Measurements from ENCODE around the gene SMG1.
"Not testable (repeated sequence)": the region's sequence is repeated elsewhere in the genome, so short reads cannot be mapped to it uniquely, and the experiment has no call there.

Gene SMG1

GRCh38 chr16:18925986-18926865 is at the start of gene SMG1:
Gene SMG1 (minus strand): TSS chr16:18926408. CDS start chr16:18926041, 367 bp downstream.
- DNase-seq (ENCODE audit: low read depth in 2 of 2), result peak; percentile 89 to 92

GRCh38 chr16:18975109-18975508 is 48.9 kb upstream of the SMG1 start:
- no peak for DNase-seq (ENCODE audit: low read depth in 2 of 2)

- no peak for DNase-seq (ENCODE audit: low read depth in 2 of 2)
Observed at GRCh38 chr16:18969855-18970240, 43.6 kb upstream of the SMG1 start.

GRCh38 chr16:18969050-18969854 is 43.0 kb upstream of the SMG1 start:
- DNase-seq (ENCODE audit: low read depth in 2 of 2), result peak; percentile 65 to 76

- no peak for DNase-seq (ENCODE audit: low read depth in 2 of 2)
Observed at GRCh38 chr16:18966791-18967190, 40.6 kb upstream of the SMG1 start.

GRCh38 chr16:18965555-18965954 is 39.3 kb upstream of the SMG1 start:
- no peak for DNase-seq (ENCODE audit: low read depth in 2 of 2)

GRCh38 chr16:18959031-18959505 is 32.9 kb upstream of the SMG1 start:
- no peak for DNase-seq (ENCODE audit: low read depth in 2 of 2)

- DNase-seq (ENCODE audit: low read depth in 2 of 2), result no peak
Observed at GRCh38 chr16:18958621-18959029, 32.4 kb upstream of the SMG1 start.

- DNase-seq (ENCODE audit: low read depth in 2 of 2), result not testable (repeated sequence)
Observed at GRCh38 chr16:18956658-18957241, 30.5 kb upstream of the SMG1 start.

- not testable (repeated sequence) for DNase-seq (ENCODE audit: low read depth in 2 of 2)
Observed at GRCh38 chr16:18955874-18956580, 29.8 kb upstream of the SMG1 start.

- DNase-seq (ENCODE audit: low read depth in 2 of 2), result no peak
Observed at GRCh38 chr16:18953547-18953946, 27.3 kb upstream of the SMG1 start.

GRCh38 chr16:18950469-18951185 is 24.4 kb upstream of the SMG1 start:
- no peak for DNase-seq (ENCODE audit: low read depth in 2 of 2)

GRCh38 chr16:18948372-18949020 is 22.3 kb upstream of the SMG1 start:
- no peak for DNase-seq (ENCODE audit: low read depth in 2 of 2)

- no peak for DNase-seq (ENCODE audit: low read depth in 2 of 2)
Observed at GRCh38 chr16:18945233-18945632, 19.0 kb upstream of the SMG1 start.

- DNase-seq (ENCODE audit: low read depth in 2 of 2), result no peak
Observed at GRCh38 chr16:18943414-18943813, 17.2 kb upstream of the SMG1 start.

- DNase-seq (ENCODE audit: low read depth in 2 of 2), result no peak
Observed at GRCh38 chr16:18942061-18942460, 15.9 kb upstream of the SMG1 start.

GRCh38 chr16:18941471-18941870 is 15.3 kb upstream of the SMG1 start:
- no peak for DNase-seq (ENCODE audit: low read depth in 2 of 2)

- DNase-seq (ENCODE audit: low read depth in 2 of 2), result no peak
Observed at GRCh38 chr16:18938986-18939385, 12.8 kb upstream of the SMG1 start.

- DNase-seq (ENCODE audit: low read depth in 2 of 2), result no peak
Observed at GRCh38 chr16:18937390-18937789, 11.2 kb upstream of the SMG1 start.

GRCh38 chr16:18936727-18937340 is 10.6 kb upstream of the SMG1 start:
- no peak for DNase-seq (ENCODE audit: low read depth in 2 of 2)
